Activated T-cell treated with anti-CD3 and anti-CD28 coated beads for 48 hours (primary cell): Measurements from ENCODE around the gene MAP7D1.

Experiments used
- DNase-seq: peaks from one replicate; pipeline ENCODE4 v3.0.0-alpha.2; 2020; ENCODE audit warnings: low read depth

Gene MAP7D1

DNA sequence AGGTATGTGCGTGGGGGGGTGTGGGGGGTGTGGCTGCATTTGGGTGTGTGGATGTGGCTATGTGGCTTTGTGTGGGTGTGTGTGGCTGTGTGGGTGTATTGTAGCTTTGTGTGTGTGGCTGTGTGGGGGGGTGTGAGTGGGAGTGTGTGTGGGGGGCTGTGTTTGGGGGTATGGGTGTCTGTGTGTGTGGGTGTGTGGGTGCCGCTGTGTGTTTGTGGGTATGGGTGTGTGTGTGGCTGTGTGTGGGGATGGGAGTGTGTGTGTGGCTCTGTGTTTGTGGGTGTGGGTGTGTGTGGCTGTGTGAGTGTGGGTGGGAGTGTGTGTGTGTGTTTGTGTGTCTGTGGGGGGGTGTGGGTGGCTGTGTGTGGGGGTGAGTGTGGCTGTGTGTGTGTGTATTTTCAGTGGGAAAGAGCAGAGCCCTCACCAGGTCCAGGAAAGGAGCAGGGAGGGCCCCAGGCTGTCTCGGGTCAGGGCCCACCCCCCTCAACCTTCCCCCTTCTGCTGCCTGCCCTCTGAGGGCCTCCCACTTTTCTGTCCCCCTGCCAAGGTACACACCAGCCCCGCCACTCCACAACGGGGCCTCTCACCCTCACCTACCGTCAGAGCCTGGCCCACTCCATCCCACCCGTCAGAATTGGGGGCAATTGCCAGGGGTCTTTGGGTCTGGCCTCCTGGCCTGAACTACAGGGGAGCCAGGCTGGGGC lies 29.0 kb upstream of the MAP7D1 start:
- DNase-seq, result no peak

DNA sequence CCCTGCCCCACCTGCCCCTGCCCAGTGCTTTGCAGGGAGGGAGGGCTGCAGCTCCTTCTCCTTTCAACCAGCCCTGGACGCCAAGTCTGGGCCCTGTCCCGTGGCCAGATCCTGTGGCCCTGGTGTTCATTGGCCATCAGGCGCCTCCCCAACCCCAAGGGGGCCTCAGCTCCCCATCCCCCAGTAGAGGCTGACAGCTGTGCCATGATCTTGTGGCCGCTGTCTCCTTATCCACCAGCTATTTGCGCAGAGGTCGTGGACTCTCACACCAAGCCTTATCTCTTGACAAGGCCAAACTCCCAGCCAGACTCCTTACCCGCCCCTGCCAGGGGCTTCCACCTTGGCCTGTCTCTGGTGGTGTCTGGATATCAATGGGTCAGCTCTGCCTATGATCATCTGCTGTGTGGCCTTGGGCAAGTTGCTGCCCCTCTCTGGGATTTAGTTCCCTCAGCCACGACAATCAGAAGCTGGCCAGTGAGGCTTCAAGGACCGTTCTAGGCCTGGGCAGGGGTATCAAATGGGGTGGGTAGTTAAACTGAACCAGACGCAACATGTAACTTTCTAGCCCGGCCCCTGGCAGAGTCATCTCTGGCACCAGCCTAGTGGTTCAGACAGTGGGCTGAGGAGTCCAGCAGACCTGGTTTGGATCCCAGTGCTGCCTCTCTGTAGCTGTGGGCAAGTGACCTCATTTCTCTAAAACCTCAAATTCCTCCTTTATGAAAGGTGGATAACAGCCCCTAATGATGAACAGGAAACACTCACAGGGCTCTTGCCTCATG lies 27.6 kb upstream of the MAP7D1 start:
- DNase-seq, result no peak

DNA sequence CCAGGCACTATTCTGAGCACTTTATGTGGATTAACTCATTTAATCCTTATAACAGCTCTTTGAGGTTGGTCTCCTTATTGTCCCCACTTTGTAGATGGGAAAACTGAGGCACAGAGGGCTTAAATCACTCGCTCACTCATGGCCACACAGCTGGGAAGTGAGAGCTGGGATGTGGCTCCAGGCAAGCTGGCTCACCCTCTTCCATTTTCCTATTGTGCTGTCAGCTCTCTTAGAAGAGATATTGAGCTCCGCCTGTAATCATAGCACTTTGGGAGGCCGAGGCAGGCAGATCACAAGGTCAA lies 27.1 kb upstream of the MAP7D1 start:
- no peak for DNase-seq

DNA sequence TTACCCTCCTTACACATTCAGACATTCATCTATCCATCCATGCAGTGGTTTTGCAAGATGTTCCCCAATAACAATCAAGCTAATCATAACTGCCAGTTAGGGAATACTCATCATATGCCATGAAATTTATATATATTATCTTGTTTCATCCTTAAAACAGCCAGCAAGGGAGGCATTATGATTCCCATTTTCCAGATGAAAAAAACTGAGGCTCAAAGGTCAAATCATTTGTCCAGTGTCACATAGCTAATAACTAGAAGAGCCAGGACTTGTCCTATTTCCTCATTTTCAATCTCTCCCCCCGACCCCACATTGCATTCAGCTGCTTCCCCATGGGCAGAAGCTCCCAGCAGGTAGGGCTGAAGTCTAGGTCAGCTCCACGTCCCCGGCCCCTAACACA lies 23.9 kb upstream of the MAP7D1 start:
- no peak for DNase-seq

DNA sequence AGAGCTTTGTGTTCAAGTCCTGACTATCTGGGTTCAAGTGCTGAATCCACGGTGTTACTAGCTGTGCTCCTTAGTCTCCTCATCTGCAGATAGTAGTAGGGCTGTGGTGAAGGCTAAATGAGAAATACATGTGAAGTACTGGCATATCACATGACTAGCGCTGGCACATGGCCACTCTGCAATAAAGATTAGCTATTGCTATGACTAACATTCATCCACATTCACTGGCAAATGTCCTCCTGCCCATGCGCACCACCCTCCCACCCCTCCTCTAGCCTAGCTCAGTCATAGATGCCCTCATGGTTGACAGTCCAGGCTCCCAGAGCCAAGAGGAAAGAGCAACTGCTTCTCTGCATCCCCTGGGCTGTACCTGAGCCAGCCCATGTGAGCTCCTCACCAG lies 22.5 kb upstream of the MAP7D1 start:
- DNase-seq, result no peak

DNA sequence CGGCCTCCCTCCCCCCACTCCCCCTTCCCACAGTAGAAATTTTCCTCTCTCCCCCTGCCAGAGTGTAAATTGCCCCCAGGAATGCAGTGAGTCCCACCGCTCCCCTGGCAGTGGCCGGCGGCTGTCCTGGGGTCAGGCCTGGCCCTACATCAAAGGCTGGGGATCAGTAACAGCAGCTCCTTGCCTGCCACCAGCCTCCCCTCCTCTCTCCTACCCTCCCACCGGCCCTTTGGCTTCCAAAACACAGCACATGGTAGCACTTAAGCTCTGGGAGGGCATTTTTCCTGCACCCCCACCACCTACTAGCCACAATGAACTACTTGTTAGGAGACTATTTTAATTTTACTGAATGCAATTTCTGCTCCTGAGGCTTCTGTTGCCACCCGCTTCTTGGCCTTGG lies 21.9 kb upstream of the MAP7D1 start:
- no peak for DNase-seq

DNA sequence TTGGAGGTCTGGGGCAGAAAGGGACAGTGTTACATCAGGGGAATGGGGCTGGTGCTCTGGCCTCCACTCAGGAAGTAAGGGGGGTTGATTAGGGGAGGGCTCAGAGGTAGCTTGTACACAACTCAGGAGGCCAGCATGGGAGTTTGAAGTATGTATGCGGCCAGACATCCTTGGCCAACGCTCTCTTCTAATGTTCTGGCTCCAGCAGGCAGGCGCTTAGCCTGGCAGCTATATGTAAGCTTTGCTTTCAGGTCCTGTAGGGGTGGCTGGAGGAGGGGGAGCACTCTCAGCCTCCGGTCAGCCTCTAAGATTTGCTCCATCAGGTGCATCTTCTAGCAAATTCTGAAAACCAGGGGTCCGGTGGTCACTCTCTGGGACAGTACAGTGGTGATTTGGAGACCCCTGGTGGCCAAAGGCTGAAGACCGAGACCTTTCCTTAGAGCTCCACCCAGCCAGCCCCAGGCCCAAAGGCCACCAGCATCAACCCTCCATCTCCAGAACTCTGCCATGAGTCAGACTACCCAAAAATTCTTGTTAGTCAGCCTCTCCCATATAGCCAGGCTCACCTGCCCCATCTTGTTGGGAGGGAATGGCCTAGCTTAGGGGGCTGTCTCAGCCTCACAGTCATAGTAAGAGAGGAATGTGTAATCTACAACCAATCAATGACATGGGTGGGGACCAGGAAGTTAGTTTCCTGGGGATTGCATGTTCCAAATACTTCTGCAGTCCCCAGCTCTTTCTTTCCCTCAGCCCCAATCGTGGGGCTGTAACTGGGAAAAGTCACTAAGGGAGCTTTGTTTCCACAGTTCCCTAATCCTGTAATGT lies 21.2 kb upstream of the MAP7D1 start:
- no peak for DNase-seq

DNA sequence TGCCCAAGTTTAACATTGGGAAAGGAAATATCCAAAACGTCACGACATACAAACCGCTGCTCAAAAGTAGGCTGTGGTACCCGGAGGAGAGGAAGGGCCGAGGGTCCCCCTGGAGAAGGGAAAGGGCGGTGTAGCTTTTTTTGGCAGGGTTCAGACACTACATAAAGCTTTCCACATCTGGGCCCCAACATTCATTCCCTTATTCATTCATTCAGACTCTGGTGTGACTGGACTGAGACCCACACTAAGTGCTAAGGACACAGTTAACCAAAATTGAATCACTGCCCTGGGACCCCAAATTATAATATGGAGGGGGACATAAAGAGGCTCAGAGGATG lies 20.7 kb upstream of the MAP7D1 start:
- DNase-seq, result no peak

DNA sequence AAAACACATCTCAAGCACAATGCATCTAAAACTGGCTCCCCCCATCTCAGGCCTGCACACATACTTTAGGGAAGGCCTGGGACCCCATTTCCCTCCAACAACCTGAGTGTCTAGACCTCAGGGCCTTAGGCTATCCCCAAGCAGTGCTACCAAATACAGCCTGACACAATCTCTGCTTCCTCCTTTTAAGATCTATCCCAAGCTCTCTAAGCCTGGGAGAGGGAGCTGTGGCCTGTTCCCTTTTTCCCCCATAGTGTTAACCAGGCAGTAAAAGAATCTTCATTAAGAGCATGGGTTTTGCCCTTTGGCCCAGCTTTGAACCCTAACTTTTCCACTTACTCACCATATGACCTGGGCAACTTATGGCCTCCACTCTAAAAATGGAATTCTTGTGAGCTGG lies 20.2 kb upstream of the MAP7D1 start:
- no peak for DNase-seq

DNA sequence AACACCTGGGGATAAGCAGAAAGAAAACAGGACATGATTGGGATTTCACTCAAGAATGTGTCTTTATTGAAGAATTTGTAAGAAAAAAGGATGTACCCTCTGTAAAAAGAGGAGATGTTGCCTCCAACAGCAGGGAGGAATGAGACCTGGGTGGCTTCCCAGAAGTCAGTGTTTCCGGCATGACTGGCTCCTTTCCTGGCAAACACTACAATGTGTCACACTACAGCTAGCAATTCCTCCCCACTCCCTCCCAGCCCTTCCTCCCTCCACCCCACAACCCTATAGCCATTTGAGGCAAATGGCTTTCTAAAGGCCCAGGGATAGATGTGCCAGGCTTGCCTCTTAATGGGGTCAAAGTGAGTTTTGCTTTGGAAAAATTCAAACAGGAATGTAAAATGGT lies 19.4 kb upstream of the MAP7D1 start:
- DNase-seq, result no peak

DNA sequence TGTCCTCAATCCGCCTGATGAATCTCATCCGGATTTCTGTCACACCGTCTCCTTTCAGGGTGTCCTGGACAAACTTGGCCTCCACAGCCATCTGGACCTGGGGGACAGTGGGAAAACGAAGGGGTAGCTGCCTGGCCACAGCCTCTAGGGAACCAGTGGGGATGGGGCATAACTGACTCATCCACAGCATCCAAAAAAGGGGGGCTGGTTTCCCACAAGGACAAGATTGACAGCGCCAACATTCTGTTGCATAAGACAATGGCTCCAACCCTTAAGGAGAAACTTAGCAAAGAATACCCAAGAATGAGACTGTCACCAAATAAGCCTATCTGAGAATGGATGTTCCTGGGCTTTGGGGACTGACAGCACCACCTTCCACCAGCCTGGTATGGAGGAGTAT lies 18.7 kb upstream of the MAP7D1 start:
- no peak for DNase-seq

DNA sequence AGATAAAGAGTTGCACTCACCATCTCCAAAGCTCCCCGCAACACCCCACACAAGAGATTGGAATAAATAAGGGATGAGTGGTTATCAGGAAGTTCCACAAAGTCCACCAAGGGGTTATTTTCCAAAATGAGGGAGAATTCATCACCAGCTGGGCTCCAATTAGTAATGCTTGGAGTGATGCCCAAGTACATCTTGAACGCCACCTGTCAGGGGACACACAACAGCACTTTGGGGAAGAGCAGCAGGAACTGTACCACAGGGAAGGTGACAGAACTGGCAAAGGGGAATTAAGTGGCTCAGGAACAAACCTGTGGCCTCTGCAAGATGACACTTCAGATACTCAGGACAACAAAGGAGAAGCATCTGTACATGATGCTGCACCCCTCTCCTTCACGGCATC lies 18.2 kb upstream of the MAP7D1 start:
- no peak for DNase-seq

DNA sequence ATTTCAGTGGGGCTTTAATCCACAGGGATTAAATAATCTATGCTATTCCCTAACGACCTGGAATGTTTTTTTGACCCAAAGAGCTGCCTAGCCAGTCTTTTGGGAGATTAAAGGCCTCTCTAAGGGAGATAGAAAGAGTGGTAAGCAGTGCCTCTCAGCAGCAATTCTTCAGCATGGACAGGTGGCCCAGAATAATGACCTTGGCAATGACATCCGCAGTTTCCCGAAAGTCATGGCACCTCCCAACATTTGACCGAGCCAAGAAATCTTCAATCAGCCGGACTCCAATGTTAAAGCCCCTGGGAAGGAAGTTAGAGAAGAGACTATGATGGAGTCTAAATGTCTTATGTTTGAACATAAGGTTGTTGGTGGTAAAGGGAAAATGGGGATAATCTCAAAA lies 16.4 kb upstream of the MAP7D1 start:
- DNase-seq, result no peak

DNA sequence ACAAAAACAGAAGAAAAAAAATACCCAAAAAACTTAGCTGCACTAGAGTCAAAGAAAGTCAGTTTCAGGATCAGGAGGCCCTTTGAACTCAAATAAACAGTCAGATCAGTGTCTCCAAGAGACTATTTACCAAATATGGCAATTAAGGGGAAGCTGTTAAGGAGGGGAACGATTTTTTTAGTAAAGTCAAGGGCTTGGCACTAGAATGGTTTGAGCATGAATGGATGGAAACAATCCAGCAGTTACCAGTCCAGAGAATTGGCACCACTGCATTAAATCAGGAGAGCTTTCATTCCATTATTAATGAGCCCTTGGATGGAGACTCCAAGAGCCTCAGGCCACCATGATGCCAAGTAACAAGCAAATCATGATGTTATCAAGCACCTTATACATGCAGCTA lies 13.8 kb upstream of the MAP7D1 start:
- DNase-seq, result no peak

DNA sequence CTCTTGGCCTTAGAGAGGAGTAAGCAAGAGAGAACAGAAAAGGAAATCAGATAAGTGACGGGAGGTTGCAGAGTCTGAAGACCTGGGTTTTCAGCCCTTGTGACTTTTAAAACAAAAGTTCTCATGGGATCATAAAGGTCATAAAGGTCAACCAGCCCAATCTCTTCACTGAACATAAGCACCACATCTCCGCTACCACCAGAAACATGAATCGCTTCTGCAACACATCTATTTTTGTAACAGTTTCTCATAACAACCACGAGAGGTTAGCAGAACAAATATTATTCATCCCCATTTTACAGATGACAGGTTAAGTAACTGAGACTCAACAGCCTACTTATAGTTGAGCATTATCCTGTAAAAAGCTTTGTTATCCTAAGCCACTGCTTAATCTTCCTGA lies 12.5 kb upstream of the MAP7D1 start:
- no peak for DNase-seq

DNA sequence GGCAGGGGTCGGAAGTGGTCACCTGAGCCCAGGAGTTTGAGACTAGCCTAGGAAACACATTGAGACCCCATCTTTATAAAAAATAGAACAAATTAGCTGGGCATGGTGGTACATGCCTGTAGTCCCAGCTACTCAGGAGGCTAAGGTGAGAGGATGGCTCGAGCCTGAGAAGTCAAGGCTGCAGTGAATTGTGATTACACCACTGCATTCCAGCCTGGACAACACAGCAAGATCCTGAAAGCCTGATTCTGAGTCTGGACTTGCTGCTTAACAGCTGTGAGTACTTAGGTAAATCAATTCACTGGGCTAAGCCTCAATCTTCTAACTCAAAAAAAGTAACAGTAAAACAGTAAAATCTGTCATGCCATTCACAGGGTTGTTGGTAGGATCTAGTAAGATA lies 11.5 kb upstream of the MAP7D1 start:
- DNase-seq, result no peak

DNA sequence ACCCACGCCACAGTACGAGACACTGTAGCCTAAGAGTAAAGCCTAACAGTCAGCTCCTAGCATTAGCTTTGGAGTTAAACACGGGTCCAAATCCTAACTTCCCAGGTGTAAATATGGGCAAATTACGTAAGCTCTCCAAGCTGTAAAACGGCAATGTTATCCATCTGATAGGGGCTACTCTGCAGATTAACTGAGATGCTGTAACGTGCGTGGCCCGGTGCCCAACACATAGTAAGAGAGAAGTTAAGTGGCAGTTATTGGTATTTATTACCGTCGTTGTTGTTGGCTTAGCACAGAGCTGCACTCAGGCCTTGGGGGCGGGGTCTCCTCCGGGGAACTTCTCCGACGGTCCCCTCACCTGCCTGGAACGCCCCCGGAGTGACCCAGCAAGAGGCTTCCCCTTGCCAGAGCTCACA lies 7.1 kb upstream of the MAP7D1 start:
- DNase-seq, result no peak

DNA sequence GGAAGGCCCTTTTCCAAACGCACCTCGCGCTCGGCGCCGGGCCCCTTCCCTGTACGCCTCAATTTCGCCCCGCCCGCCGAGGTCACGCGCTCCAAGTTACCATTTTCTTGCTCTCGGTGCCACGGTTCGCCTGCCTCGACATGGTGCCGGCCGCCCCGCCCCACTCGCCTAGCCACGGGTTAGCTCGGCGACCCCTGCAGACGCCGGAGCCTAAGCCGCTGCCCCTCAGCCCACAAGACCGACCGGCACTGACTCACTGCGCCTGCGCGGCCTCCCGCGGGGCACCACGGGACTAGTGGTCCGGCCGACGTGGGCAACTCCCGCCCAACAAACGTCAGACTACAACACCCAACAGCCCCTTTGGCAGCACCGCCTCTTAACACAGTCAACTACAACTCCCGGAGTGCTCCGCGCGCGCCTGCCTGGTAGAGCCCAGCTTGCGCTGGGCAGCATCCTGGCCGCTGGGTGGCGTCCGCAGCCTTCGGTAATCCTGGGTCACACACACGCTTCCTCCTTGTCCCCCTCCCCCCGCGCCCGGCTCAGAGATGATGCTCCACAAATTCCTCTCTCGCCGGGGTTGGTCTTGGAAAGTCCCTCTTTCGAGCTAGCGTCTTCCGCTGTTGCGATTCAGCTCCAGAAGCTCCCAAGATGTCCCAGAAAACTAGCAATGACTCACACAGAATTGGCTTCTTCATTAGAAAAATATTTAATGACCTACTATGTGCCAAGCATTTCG lies 6.6 kb upstream of the MAP7D1 start, which contains the start of gene TRAPPC3:
Gene TRAPPC3, minus strand, starts transcription at position 250 of the 736 bp plus-strand sequence. Its CDS starts 108 bp downstream, at position 142.
- peak; percentile 99 for DNase-seq

DNA sequence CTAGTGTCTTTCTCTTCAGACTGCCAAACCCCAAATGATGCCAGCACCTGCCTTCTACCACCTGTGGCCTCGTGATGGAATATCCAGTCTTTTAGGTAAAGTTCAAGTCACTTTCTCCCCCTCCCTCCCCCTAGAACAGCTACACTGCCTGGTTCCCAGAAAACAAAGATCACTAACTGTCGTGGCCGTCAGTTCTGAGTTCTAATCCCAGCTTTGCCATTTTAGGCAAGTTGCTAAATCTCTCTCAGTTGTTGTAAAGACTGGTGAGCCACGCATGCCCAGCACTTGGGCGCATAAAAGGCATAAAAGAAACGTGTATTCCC lies 6.0 kb upstream of the MAP7D1 start:
- DNase-seq, result no peak

DNA sequence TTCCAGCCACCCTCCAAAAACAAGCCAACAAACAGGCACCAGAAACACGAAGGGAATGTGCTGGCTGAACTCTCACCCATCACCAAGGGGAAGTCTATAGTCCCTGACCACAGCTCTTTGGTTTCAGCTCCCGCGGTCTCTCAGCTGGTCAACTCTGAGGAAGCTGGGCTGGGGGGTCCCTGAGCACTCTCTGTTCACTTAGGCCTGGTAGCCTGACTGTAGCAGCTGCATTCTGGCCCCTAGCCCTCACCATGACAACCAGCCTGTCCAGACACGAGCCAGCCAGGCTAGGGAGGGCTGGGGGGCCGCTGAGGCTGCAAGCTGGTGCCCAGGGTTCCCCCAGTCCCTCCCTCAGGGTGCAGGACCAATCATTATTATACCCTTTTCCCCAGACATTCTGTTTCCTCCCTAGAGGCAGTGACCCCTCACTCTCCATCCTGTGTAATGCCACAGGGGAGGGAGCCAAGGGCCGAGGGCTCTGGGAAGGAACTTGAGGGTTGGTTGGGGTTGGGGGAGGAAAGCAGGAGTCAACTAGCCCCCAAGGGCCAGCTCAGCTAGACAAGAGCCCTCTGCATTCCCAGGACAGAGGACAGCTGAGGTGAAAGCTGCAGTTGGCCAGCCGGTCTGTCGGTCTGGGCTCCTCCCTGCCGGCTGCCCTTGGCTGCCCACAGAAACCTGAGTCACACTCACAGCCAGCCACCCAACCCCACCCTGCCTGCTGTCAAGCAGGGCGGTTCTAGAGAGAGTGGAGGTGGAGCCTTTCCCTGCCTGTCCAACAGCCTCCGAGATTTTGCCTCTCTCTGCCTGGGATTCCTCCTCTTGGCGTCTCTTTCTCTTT lies 5.4 kb upstream of the MAP7D1 start:
- peak; percentile 75 for DNase-seq

DNA sequence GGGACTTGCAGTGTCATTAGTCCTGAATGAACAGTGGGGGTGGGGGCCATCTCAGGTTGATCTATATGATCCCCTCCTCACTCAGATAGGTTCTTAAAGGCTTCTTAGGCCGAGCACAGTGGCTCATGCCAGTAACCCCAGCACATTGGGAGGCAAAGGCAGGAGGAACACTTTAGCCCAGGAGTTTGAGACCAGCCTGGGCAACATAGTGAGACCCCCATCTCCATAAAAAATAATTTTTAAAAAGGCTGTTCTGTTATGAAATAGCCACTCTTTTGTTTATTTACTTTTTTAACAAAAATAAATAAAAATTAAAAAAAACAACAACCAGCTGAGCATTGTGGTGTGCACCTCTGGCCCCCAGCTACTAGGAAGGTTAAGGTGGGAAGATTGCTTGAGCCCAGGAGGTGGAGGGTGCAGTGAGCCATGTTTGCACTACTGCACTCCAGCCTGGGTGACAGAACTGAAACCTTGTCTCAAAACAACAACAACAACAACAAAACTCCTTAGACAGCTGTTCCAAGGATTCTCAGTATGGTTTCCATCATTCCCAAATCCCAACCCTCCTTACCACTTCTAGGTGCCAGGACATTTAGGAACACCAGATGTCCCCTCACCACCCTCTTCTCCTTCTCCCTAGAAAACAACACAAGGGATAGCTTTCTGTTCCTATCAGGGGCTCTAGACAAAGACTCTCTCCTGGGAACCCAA lies 4.7 kb upstream of the MAP7D1 start:
- DNase-seq, result no peak
